HG03025 (cell line): ENCODE data around the gene ENTPD2.
"Not testable (repeated sequence)": the region's sequence is repeated elsewhere in the genome, so short reads cannot be mapped to it uniquely, and the experiment has no call there.

Source experiments
- ATAC-seq: cut with Tn5 transposase; IDR thresholded peaks from one replicate; pipeline ENCODE4 v1.9.1; 2021; ENCODE audit warnings: mild to moderate bottlenecking, moderate library complexity; ENCODE audit not compliant: unreplicated experiment, low FRiP score

ENTPD2 gene

GRCh38 chr9:137065336-137065967 lies 11.6 kb upstream of the ENTPD2 start:
- no peak for ATAC-seq

- ATAC-seq: no peak
Observed at GRCh38 chr9:137064880-137065164, 11.0 kb upstream of the ENTPD2 start.

- ATAC-seq: no peak
Observed at GRCh38 chr9:137064027-137064879, 10.4 kb upstream of the ENTPD2 start.

- ATAC-seq: no peak
Observed at GRCh38 chr9:137063311-137064026, 9.6 kb upstream of the ENTPD2 start.

- ATAC-seq: not testable (repeated sequence)
Observed at GRCh38 chr9:137062798-137063197, 8.9 kb upstream of the ENTPD2 start.

GRCh38 chr9:137062384-137062783 lies 8.5 kb upstream of the ENTPD2 start:
- ATAC-seq: no peak

- ATAC-seq: no peak
Observed at GRCh38 chr9:137058521-137059234, 4.8 kb upstream of the ENTPD2 start.

- ATAC-seq: no peak
Observed at GRCh38 chr9:137057545-137057944, 3.7 kb upstream of the ENTPD2 start.

- ATAC-seq: no peak
Observed at GRCh38 chr9:137056739-137057415, 3.0 kb upstream of the ENTPD2 start.

- no peak for ATAC-seq
Observed at GRCh38 chr9:137055385-137056364, 1.8 kb upstream of the ENTPD2 start.

- ATAC-seq: no peak
Observed at GRCh38 chr9:137054932-137055384, 1.1 kb upstream of the ENTPD2 start.

GRCh38 chr9:137052998-137053943 lies 590 bp downstream of the ENTPD2 start:
- ATAC-seq: no peak

GRCh38 chr9:137052293-137052692 lies 1.6 kb downstream of the ENTPD2 start:
- no peak for ATAC-seq

- ATAC-seq: no peak
Observed at GRCh38 chr9:137051145-137051724, 2.6 kb downstream of the ENTPD2 start.

- ATAC-seq: no peak
Observed at GRCh38 chr9:137050570-137050969, 3.3 kb downstream of the ENTPD2 start.

GRCh38 chr9:137049544-137050449 lies 4.1 kb downstream of the ENTPD2 start:
- no peak for ATAC-seq
